ENCODE measurements around the gene G2E3. TPM values are rescaled to one million over a fixed set of nuclear protein-coding genes. Genes with fewer than 3 reads are reported as not detected.

G2E3 gene
- total and polyA plus RNA-seq, 2 of the 13 experiments (the other 11 are each of a cell fraction or from before 2014, with no cell fraction given), result 22.8 to 63.0 TPM

DNA sequence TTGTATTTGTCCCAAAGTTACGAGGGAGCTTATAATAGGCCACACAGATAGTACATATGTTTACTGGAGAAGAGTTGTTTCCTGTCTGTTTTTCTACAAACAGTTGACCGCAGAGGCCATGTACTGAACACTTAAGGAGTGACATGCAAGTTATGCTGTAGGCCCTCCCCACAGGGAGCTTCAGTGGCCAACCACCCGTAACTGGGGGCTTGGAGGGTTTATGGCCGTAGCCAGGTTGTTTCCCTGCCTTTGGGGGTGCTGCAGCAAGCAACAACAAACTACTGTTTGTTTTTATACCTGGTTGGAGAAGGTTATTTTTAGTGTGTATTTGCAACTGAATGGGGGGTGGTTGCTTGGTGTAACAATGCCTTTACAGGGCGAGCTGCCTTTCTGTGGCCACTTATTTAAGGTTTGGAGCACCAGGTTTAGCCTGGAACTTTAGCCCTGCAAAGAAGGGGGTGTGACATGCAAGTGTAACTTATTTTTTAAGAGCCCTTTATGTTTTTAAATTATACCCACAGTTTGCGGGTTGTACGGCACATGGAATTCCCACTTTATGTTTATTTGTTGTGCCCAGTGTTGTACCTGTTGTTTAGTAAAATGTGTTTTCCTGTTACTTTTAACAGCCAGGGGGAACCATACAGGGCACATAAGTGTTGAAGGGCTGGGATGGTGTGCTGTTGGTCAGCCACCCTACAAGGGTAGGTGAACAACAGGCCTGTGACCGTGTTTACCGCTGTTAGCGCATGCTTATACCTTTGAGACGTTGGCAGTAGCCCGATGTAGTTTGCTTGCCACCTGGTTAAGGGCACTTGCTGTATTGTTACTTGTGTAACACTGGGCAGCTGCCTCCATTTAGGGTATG is 29.9 kb upstream of the G2E3 start:
- DNase-seq (ENCODE audit: low spot score) (no peak), ATAC-seq (no peak; the same call in 2 of the 3 replicates), FAIRE-seq (no peak)
- Histone ChIP-seq H3K9ac (ENCODE audit: insufficient read depth, low read depth, low read length) (no peak overlapping the region), H4K20me1 (ENCODE audit: insufficient read depth, low read length) (no peaks in the 10 kb centered on the region), H3K9me3 (ENCODE audit: low read length) (no peaks in the 10 kb centered on the region), H3K4me2 (ENCODE audit: low read depth, low read length) (no peak overlapping the region), H3K36me3 (replicated peaks in 1 of 2; ENCODE audit: control insufficient read depth in 1 of 2, insufficient read depth in 2 of 2, low read length in 2 of 2) (no peaks in the 10 kb centered on the region), H3K27ac (ENCODE audit: extremely low read length, insufficient read depth, low read length) (no peak overlapping the region), H3K4me1 (ENCODE audit: insufficient read depth, low read length) (no peaks in the 10 kb centered on the region), H3K27me3 (ENCODE audit: control insufficient read depth in 1 of 2, insufficient read depth in 2 of 2, low read length in 2 of 2) (0 out of 5 replicates have a peak, but pooled peaks cover 0 to 2% of the 10 kb centered on the region in 2 experiments), H2AFZ (ENCODE audit: low read length) (no peak overlapping the region), H3K79me2 (ENCODE audit: insufficient read depth, low read length) (no peaks in the 10 kb centered on the region), H3K4me3 (replicated peaks in 1 of 3; ENCODE audit: insufficient read depth in 1 of 3, low read depth in 2 of 3, low read length in 3 of 3) (no peak overlapping the region)
- in situ Hi-C loops (cut with HindIII; ENCODE audit: extremely low pct_ligation_motif_present, low pct_unique_long_range_greater_than_20kb), result loop anchor here (10.0 kb wide), 2 partner anchors 154 to 1774 kb away; no protein-coding TSS in a partner anchor
- intact Hi-C loops (cut with micrococcal nuclease; ENCODE audit: unreplicated experiment), result no loop called here
- no TSS peak for BruUV-seq (replicated peaks)
- peak; percentile 20 for TF ChIP-seq MED8 (CRISPR knock-in tag; IDR thresholded peaks at IDR 0.05; ENCODE audit: insufficient replicate concordance)
- no peak for TF ChIP-seq ZNF331 (CRISPR knock-in tag; IDR thresholded peaks at IDR 0.05)
- TF ChIP-seq, protein P1, sequence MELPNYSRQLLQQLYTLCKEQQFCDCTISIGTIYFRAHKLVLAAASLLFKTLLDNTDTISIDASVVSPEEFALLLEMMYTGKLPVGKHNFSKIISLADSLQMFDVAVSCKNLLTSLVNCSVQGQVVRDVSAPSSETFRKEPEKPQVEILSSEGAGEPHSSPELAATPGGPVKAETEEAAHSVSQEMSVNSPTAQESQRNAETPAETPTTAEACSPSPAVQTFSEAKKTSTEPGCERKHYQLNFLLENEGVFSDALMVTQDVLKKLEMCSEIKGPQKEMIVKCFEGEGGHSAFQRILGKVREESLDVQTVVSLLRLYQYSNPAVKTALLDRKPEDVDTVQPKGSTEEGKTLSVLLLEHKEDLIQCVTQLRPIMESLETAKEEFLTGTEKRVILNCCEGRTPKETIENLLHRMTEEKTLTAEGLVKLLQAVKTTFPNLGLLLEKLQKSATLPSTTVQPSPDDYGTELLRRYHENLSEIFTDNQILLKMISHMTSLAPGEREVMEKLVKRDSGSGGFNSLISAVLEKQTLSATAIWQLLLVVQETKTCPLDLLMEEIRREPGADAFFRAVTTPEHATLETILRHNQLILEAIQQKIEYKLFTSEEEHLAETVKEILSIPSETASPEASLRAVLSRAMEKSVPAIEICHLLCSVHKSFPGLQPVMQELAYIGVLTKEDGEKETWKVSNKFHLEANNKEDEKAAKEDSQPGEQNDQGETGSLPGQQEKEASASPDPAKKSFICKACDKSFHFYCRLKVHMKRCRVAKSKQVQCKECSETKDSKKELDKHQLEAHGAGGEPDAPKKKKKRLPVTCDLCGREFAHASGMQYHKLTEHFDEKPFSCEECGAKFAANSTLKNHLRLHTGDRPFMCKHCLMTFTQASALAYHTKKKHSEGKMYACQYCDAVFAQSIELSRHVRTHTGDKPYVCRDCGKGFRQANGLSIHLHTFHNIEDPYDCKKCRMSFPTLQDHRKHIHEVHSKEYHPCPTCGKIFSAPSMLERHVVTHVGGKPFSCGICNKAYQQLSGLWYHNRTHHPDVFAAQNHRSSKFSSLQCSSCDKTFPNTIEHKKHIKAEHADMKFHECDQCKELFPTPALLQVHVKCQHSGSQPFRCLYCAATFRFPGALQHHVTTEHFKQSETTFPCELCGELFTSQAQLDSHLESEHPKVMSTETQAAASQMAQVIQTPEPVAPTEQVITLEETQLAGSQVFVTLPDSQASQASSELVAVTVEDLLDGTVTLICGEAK (IDR thresholded peaks at IDR 0.05), result no peak
- TF ChIP-seq, protein P1 (CRISPR knock-in tag; IDR thresholded peaks at IDR 0.05), result no peak
- ChIA-PET POLR2A (no interaction called here), CTCF (ENCODE audit: low intra/inter-chr PET ratio, low total read pairs) (no interaction called here)
- 52% methylated on average over 12 of the region's 12 CpGs for WGBS (ENCODE audit: low lambda C conversion rate)
